ENCODE measurements around the gene BANF1. TPM values are rescaled to one million over a fixed set of nuclear protein-coding genes. Genes with fewer than 3 reads are reported as not detected.

The BANF1 gene
- total RNA-seq, 1 experiment from 2014 or later = 300 TPM

- H3K36me3 ChIP-seq (ENCODE audit: control insufficient read depth, insufficient read depth, low read length) = no peaks in the 10 kb centered on the region
- no peak for TF ChIP-seq CTCF (IDR thresholded peaks at IDR 0.05; ENCODE audit: insufficient read depth in 1 of 2, low read depth in 1 of 2, low read length in 1 of 2, severe bottlenecking in 1 of 2, unreplicated experiment in 1 of 2)
- H3K27me3 ChIP-seq (replicated peaks; ENCODE audit: control insufficient read depth, insufficient read depth, low read length) = no peaks in the 10 kb centered on the region
- Mint-ChIP-seq H3K27ac (ENCODE audit: unreplicated experiment) (no peak overlapping the region), H3K27me3 (ENCODE audit: insufficient read depth, unreplicated experiment) (no peaks in the 10 kb centered on the region), H3K9me3 (ENCODE audit: unreplicated experiment) (no peaks in the 10 kb centered on the region), H3K4me1 (ENCODE audit: low read depth, unreplicated experiment) (peaks cover 7% of the 10 kb centered on the region), H3K4me3 (ENCODE audit: unreplicated experiment) (no peak overlapping the region), H3K36me3 (ENCODE audit: insufficient read depth, unreplicated experiment) (peaks cover 9% of the 10 kb centered on the region)
- H3K9me3 ChIP-seq = no peaks in the 10 kb centered on the region
- no TSS peak for BruUV-seq (replicated peaks)
- peaks cover 21% of the 10 kb centered on the region for H3K4me1 ChIP-seq
- H3K4me3 ChIP-seq (ENCODE audit: low read depth, low read length) = no peak overlapping the region
- ChIA-PET POLR2A (interaction anchor here (0.7 kb wide), 1 partner anchor 11 kb away, joined by 3 read pairs; the partner anchor contains the start of gene BANF1), CTCF (interaction anchor here (1.6 kb wide), 1 partner anchor 9 kb away, joined by 7 read pairs; no protein-coding TSS in a partner anchor)
- DNase-seq = no peak
- intact Hi-C loops (cut with micrococcal nuclease; ENCODE audit: unreplicated experiment) = no loop called here
Measured at GRCh38 chr11:66012946-66013761, 10.9 kb downstream of the BANF1 start.

- Mint-ChIP-seq H3K4me3 (ENCODE audit: unreplicated experiment) (no peak overlapping the region), H3K27ac (ENCODE audit: unreplicated experiment) (no peak overlapping the region), H3K36me3 (ENCODE audit: insufficient read depth, unreplicated experiment) (peaks cover 5% of the 10 kb centered on the region), H3K4me1 (ENCODE audit: low read depth, unreplicated experiment) (peaks cover 7% of the 10 kb centered on the region), H3K27me3 (ENCODE audit: insufficient read depth, unreplicated experiment) (no peaks in the 10 kb centered on the region), H3K9me3 (ENCODE audit: unreplicated experiment) (no peaks in the 10 kb centered on the region)
- H3K36me3 ChIP-seq (ENCODE audit: control insufficient read depth, insufficient read depth, low read length) = no peaks in the 10 kb centered on the region
- H3K9me3 ChIP-seq = no peaks in the 10 kb centered on the region
- peaks cover 21% of the 10 kb centered on the region for H3K4me1 ChIP-seq
- intact Hi-C loops (cut with micrococcal nuclease; ENCODE audit: unreplicated experiment) = no loop called here
- ChIA-PET POLR2A (no interaction called here), CTCF (interaction anchor here (1.6 kb wide), 1 partner anchor 9 kb away, joined by 7 read pairs; no protein-coding TSS in a partner anchor)
- TF ChIP-seq CTCF (IDR thresholded peaks at IDR 0.05; ENCODE audit: insufficient read depth in 1 of 2, low read depth in 1 of 2, low read length in 1 of 2, severe bottlenecking in 1 of 2, unreplicated experiment in 1 of 2) = no peak
- BruUV-seq (replicated peaks) = no TSS peak
- no peak overlapping the region for H3K4me3 ChIP-seq (ENCODE audit: low read depth, low read length)
- H3K27me3 ChIP-seq (replicated peaks; ENCODE audit: control insufficient read depth, insufficient read depth, low read length) = no peaks in the 10 kb centered on the region
- no peak for DNase-seq
Measured at GRCh38 chr11:66013762-66014100, 11.4 kb downstream of the BANF1 start.

- Histone ChIP-seq H3K4me3 (ENCODE audit: low read depth, low read length) (no peak overlapping the region), H3K4me1 (peaks cover 21% of the 10 kb centered on the region), H3K9me3 (no peaks in the 10 kb centered on the region), H3K36me3 (ENCODE audit: control insufficient read depth, insufficient read depth, low read length) (no peaks in the 10 kb centered on the region), H3K27me3 (replicated peaks; ENCODE audit: control insufficient read depth, insufficient read depth, low read length) (no peaks in the 10 kb centered on the region)
- ChIA-PET POLR2A (no interaction called here), CTCF (no interaction called here)
- no peak for TF ChIP-seq CTCF (IDR thresholded peaks at IDR 0.05; ENCODE audit: insufficient read depth in 1 of 2, low read depth in 1 of 2, low read length in 1 of 2, severe bottlenecking in 1 of 2, unreplicated experiment in 1 of 2)
- H3K27me3 Mint-ChIP-seq (ENCODE audit: insufficient read depth, unreplicated experiment) = no peaks in the 10 kb centered on the region
- intact Hi-C loops (cut with micrococcal nuclease; ENCODE audit: unreplicated experiment) = no loop called here
- H3K9me3 Mint-ChIP-seq (ENCODE audit: unreplicated experiment) = no peaks in the 10 kb centered on the region
- H3K4me1 Mint-ChIP-seq (ENCODE audit: low read depth, unreplicated experiment) = peaks cover 7% of the 10 kb centered on the region
- no TSS peak for BruUV-seq (replicated peaks)
- H3K36me3 Mint-ChIP-seq (ENCODE audit: insufficient read depth, unreplicated experiment) = peaks cover 5% of the 10 kb centered on the region
- no peak for DNase-seq
- no peak overlapping the region for H3K27ac Mint-ChIP-seq (ENCODE audit: unreplicated experiment)
- no peak overlapping the region for H3K4me3 Mint-ChIP-seq (ENCODE audit: unreplicated experiment)
Measured at GRCh38 chr11:66014804-66015453, 12.6 kb downstream of the BANF1 start.
